Stimulated activated CD4-positive, alpha-beta T cell treated with anti-CD3 and anti-CD28 coated beads, Interleukin-2, amount 100 ng/mL, for 4 hours (primary cell): ENCODE measurements around the gene CPXM2.

Experiments used
- DNase-seq: peaks from one replicate; pipeline ENCODE4 v3.0.0-alpha.2; 2020; ENCODE audit warnings: low read depth

The CPXM2 gene

GRCh38 chr10:123847686-123848432 lies 43.7 kb downstream of the CPXM2 start:
- no peak for DNase-seq

- DNase-seq: no peak
Measured at GRCh38 chr10:123843835-123844234, 47.8 kb downstream of the CPXM2 start.

GRCh38 chr10:123842692-123843385 lies 48.8 kb downstream of the CPXM2 start:
- DNase-seq: no peak

- DNase-seq: no peak
Measured at GRCh38 chr10:123841560-123841959, 50.0 kb downstream of the CPXM2 start.

GRCh38 chr10:123841115-123841514 lies 50.5 kb downstream of the CPXM2 start:
- no peak for DNase-seq

- DNase-seq: no peak
Measured at GRCh38 chr10:123840714-123841113, 50.9 kb downstream of the CPXM2 start.

GRCh38 chr10:123838596-123839310 lies 52.9 kb downstream of the CPXM2 start:
- no peak for DNase-seq

GRCh38 chr10:123837756-123838155 lies 53.9 kb downstream of the CPXM2 start:
- DNase-seq: no peak

- no peak for DNase-seq
Measured at GRCh38 chr10:123836418-123837145, 55.0 kb downstream of the CPXM2 start.

- DNase-seq: no peak
Measured at GRCh38 chr10:123835575-123835974, 56.0 kb downstream of the CPXM2 start.

GRCh38 chr10:123833170-123833850 lies 58.3 kb downstream of the CPXM2 start:
- DNase-seq: no peak

- DNase-seq: no peak
Measured at GRCh38 chr10:123831259-123831658, 60.3 kb downstream of the CPXM2 start.

- no peak for DNase-seq
Measured at GRCh38 chr10:123821136-123821535, 70.5 kb downstream of the CPXM2 start.

- DNase-seq: no peak
Measured at GRCh38 chr10:123809632-123810031, 82.0 kb downstream of the CPXM2 start.

- no peak for DNase-seq
Measured at GRCh38 chr10:123808906-123809305, 82.7 kb downstream of the CPXM2 start.

GRCh38 chr10:123808286-123808685 lies 83.3 kb downstream of the CPXM2 start:
- DNase-seq: no peak

- DNase-seq: no peak
Measured at GRCh38 chr10:123807444-123808035, 84.1 kb downstream of the CPXM2 start.

GRCh38 chr10:123804716-123805115 lies 86.9 kb downstream of the CPXM2 start:
- DNase-seq: no peak

- no peak for DNase-seq
Measured at GRCh38 chr10:123800821-123801220, 90.8 kb downstream of the CPXM2 start.

- no peak for DNase-seq
Measured at GRCh38 chr10:123800289-123800688, 91.3 kb downstream of the CPXM2 start.

GRCh38 chr10:123798856-123799255 lies 92.8 kb downstream of the CPXM2 start:
- no peak for DNase-seq
